HepG2 (cell line): Measurements from ENCODE around the gene ADGRV1. TPM values are rescaled to one million over a fixed set of nuclear protein-coding genes. Genes with fewer than 3 reads are reported as not detected.

Experiments used
- ATAC-seq: fragments of 200-7000 bp; cut with Tn5 transposase; 3 replicates; pipeline ENCODE4 v1.9.1; 2020; ENCODE audit warnings: mild to moderate bottlenecking, moderate library complexity
- BruUV-seq: library from RNA; stranded (reverse); fragments of 400-500 nt; replicated peaks from 2 replicates; lab custom pipeline; 2021; lab: Mats Ljungman, UMichigan
- CTCF ChIA-PET: fragments of 300-600 bp; formaldehyde crosslinking; extraction: SDS; loops from one replicate; lab custom pipeline; 2021; ENCODE audit warnings: low total read pairs, inconsistent platforms, low intra/inter-chr PET ratio; lab: Yijun Ruan, JAX
- POLR2A ChIA-PET: fragments of 350-600 bp; sonication (Branson Sonifier 250); formaldehyde crosslinking; loops from one replicate; lab custom pipeline; 2020; ENCODE audit warnings: antibody characterized with exemption, inconsistent platforms; lab: Yijun Ruan, JAX
- DNase-seq: peaks from one replicate; pipeline ENCODE4 v3.0.0-alpha.2; 2015; ENCODE audit warnings: low spot score
- FAIRE-seq: peaks from 3 replicates; lab custom pipeline; 2011; peaks lifted over from hg19 to GRCh38; lab: Jason Lieb, UNC
- H2AFZ ChIP-seq: one replicate; pipeline ENCODE4 v1.6.1; 2011; ENCODE audit warnings: low read length, inconsistent platforms
- H3K27ac ChIP-seq: fragments of 300-600 bp; 3 replicates; pipeline ENCODE4 v1.8.0; 2011; ENCODE audit warnings: mixed run types, mild to moderate bottlenecking, mixed read lengths, low read length, inconsistent platforms; ENCODE audit not compliant: insufficient read depth; ENCODE audit errors: extremely low read length
- H3K27me3 ChIP-seq, 2 experiments: fragments of 200-600 bp in 1 of 2; 2 replicates in 1 of 2; 3 replicates in 1 of 2; pipeline versions ENCODE4 v1.6.0 to v1.8.0; 2011; ENCODE audit warnings: low read length in 2 of 2, mild to moderate bottlenecking in 2 of 2, moderate library complexity in 2 of 2, inconsistent platforms in 1 of 2; ENCODE audit not compliant: insufficient read depth in 2 of 2, control insufficient read depth in 1 of 2
- H3K36me3 ChIP-seq, 2 experiments: fragments of 200-600 bp in 1 of 2; replicated peaks in 1 of 2; 2 replicates in 1 of 2; 3 replicates in 1 of 2; pipeline versions ENCODE4 v1.5.1 to v1.8.0; 2011; ENCODE audit warnings: low read length in 2 of 2, inconsistent platforms in 1 of 2; ENCODE audit not compliant: insufficient read depth in 2 of 2, control insufficient read depth in 1 of 2
- H3K4me1 ChIP-seq: 2 replicates; pipeline ENCODE4 v1.5.1; 2012; ENCODE audit warnings: low read length, inconsistent platforms; ENCODE audit not compliant: insufficient read depth
- H3K4me2 ChIP-seq: 2 replicates; pipeline ENCODE4 v1.6.0; 2011; ENCODE audit warnings: low read depth, low read length, inconsistent platforms
- H3K4me3 ChIP-seq, 3 experiments: fragments of 200-600 bp in 1 of 3; sonication (generic), shearing (Covaris generic) in 1 of 3; replicated peaks in 1 of 3; 2 replicates each; pipeline ENCODE4 v1.5.1; 2011 to 2016; ENCODE audit warnings: low read length in 3 of 3, inconsistent platforms in 2 of 3, low read depth in 2 of 3, mild to moderate bottlenecking in 2 of 3, control low read depth in 1 of 3, mixed read lengths in 1 of 3; ENCODE audit not compliant: insufficient read depth in 1 of 3
- H3K79me2 ChIP-seq: one replicate; pipeline ENCODE4 v1.6.1; 2011; ENCODE audit warnings: low read length, inconsistent platforms; ENCODE audit not compliant: insufficient read depth
- H3K9ac ChIP-seq: 2 replicates; pipeline ENCODE4 v1.6.0; 2011; ENCODE audit warnings: mild to moderate bottlenecking, low read depth, low read length, inconsistent platforms; ENCODE audit not compliant: insufficient read depth
- H3K9me3 ChIP-seq: 2 replicates; pipeline ENCODE4 v1.5.1; 2012; ENCODE audit warnings: mild to moderate bottlenecking, low read length
- H4K20me1 ChIP-seq: 2 replicates; pipeline ENCODE4 v1.6.0; 2011; ENCODE audit warnings: inconsistent platforms, mild to moderate bottlenecking, low read length, moderate library complexity; ENCODE audit not compliant: insufficient read depth
- CCDC6 ChIP-seq: sonication (generic); formaldehyde crosslinking; IDR thresholded peaks from 2 replicates; pipeline ENCODE4 v1.8.1; 2022; ENCODE audit warnings: mild to moderate bottlenecking, missing genetic modification reagents, moderate library complexity
- EEA1 ChIP-seq: sonication (generic); formaldehyde crosslinking; IDR thresholded peaks from 2 replicates; pipeline ENCODE4 v1.5.1; 2020; ENCODE audit warnings: mild to moderate bottlenecking, missing genetic modification reagents, borderline replicate concordance
- ELF1 ChIP-seq: sonication (generic); formaldehyde crosslinking; IDR thresholded peaks from 2 replicates; pipeline ENCODE4 v1.4.0; 2020; ENCODE audit warnings: missing genetic modification reagents
- IRF2 ChIP-seq: IDR thresholded peaks from 2 replicates; pipeline ENCODE4 v1.6.1; 2018; ENCODE audit warnings: missing genetic modification reagents, missing compliant biosample characterization
- KLF9 ChIP-seq: IDR thresholded peaks from 2 replicates; pipeline ENCODE4 v1.6.1; 2016; ENCODE audit warnings: low read depth
- PCBP1 ChIP-seq: fragments of 200-400 bp; formaldehyde crosslinking; IDR thresholded peaks from 2 replicates; pipeline ENCODE4 v1.6.1; 2017; ENCODE audit warnings: mild to moderate bottlenecking, low read depth, low read length, borderline replicate concordance
- SP140L ChIP-seq: sonication (generic); formaldehyde crosslinking; IDR thresholded peaks from 2 replicates; pipeline ENCODE4 v1.4.0; 2020; ENCODE audit warnings: missing genetic modification reagents, borderline replicate concordance
- SPEN ChIP-seq: sonication (generic); formaldehyde crosslinking; IDR thresholded peaks from 2 replicates; pipeline ENCODE4 v1.5.1; 2020; ENCODE audit warnings: low read depth, mild to moderate bottlenecking, missing genetic modification reagents
- UBTF ChIP-seq: sonication (generic); formaldehyde crosslinking; IDR thresholded peaks from 2 replicates; pipeline ENCODE4 v1.4.0; 2020; ENCODE audit warnings: mild to moderate bottlenecking, missing genetic modification reagents
- ZBTB39 ChIP-seq: sonication (generic); formaldehyde crosslinking; IDR thresholded peaks from 2 replicates; pipeline ENCODE4 v1.5.0; 2020; ENCODE audit warnings: missing genetic modification reagents
- ZKSCAN5 ChIP-seq: sonication (generic); formaldehyde crosslinking; IDR thresholded peaks from 2 replicates; pipeline ENCODE4 v1.5.1; 2020; ENCODE audit warnings: mild to moderate bottlenecking, missing genetic modification reagents
- ZMYM2 ChIP-seq: sonication (generic); formaldehyde crosslinking; IDR thresholded peaks from 2 replicates; pipeline ENCODE4 v1.8.0; 2022; ENCODE audit warnings: mild to moderate bottlenecking, missing genetic modification reagents
- ZNF816 ChIP-seq: sonication (generic); formaldehyde crosslinking; IDR thresholded peaks from 2 replicates; pipeline ENCODE4 v1.8.0; 2022; ENCODE audit warnings: missing genetic modification reagents, mild to moderate bottlenecking, borderline replicate concordance
- WGBS: methylation state at CpG from one replicate; pipeline ENCODE4 v1.1.6; 2017; ENCODE audit warnings: low lambda C conversion rate; 5-methylcytosine and 5-hydroxymethylcytosine counted together
- in situ Hi-C: cut with HindIII; loops from 2 replicates; pipeline ENCODE4 v1.10.0; 2017; ENCODE audit warnings: low pct_unique_long_range_greater_than_20kb; ENCODE audit not compliant: extremely low pct_ligation_motif_present
- intact Hi-C: fragments of 100-400 bp; cut with micrococcal nuclease; formaldehyde crosslinking; loops from one replicate; pipeline ENCODE4 v1.10.0; 2022; ENCODE audit not compliant: unreplicated experiment
- polyA plus RNA-seq, 8 experiments: library from polyadenylated mRNA; depleted of rRNA in 3 of 8; stranded (reverse) in 7 of 8; unstranded in 1 of 8; fragments of >200 nt; fragmentation: Illumina TruSeq in 4 of 8; extraction: Trizol in 4 of 8; gene quantifications; 2 replicates each; pipeline versions ENCODE4 v1.2.1 to v1.2.3, GENCODE V29; 2011 to 2016; ENCODE audit warnings: low read depth in 4 of 8, missing spikeins in 1 of 8, mixed read lengths in 1 of 8; ENCODE audit not compliant: insufficient read depth in 1 of 8
- total RNA-seq, 5 experiments: library from RNA; depleted of rRNA; stranded (reverse); fragments of >200 nt; fragmentation: Illumina TruSeq; extraction: Trizol; gene quantifications; 2 replicates each; pipeline ENCODE4 v1.2.3, GENCODE V29; 2016; ENCODE audit warnings: low read depth in 1 of 5
- TF ChIP-seq, protein P1 (sequence below): sonication (generic); formaldehyde crosslinking; IDR thresholded peaks from 2 replicates; pipeline ENCODE4 v1.8.1; 2023; ENCODE audit warnings: mild to moderate bottlenecking, inconsistent platforms, moderate library complexity, missing genetic modification reagents, borderline replicate concordance
- TF ChIP-seq, protein P2 (sequence below): sonication (generic); formaldehyde crosslinking; IDR thresholded peaks from 2 replicates; pipeline ENCODE4 v1.8.1; 2023; ENCODE audit warnings: missing genetic modification reagents, inconsistent platforms, borderline replicate concordance
- TF ChIP-seq, protein P3 (sequence below): sonication (generic); formaldehyde crosslinking; IDR thresholded peaks from 2 replicates; pipeline ENCODE4 v1.4.0; 2020; ENCODE audit warnings: mild to moderate bottlenecking, missing genetic modification reagents

The ADGRV1 gene
- total and polyA plus RNA-seq, 2 of the 13 experiments (the other 11 are each of a cell fraction or from before 2014, with no cell fraction given), result 1.7 to 3.9 TPM

GRCh38 chr5:91211997-91212713, 653.6 kb downstream of the ADGRV1 start:
- no peak for DNase-seq
- no peak for ATAC-seq
- no peak overlapping the region for H3K9ac ChIP-seq
- H3K4me3 ChIP-seq, result no peak overlapping the region
- TF ChIP-seq CCDC6 (CRISPR knock-in tag) (no peak), ZBTB39 (CRISPR knock-in tag) (no peak), ZNF816 (CRISPR knock-in tag) (no peak), SP140L (CRISPR knock-in tag) (no peak), SPEN (CRISPR knock-in tag) (no peak), KLF9 (no peak), IRF2 (no peak), PCBP1 (no peak), ZKSCAN5 (CRISPR knock-in tag) (no peak), ELF1 (no peak), UBTF (CRISPR knock-in tag) (no peak), EEA1 (CRISPR knock-in tag) (no peak), ZMYM2 (CRISPR knock-in tag) (no peak)
- TF ChIP-seq, protein P1, sequence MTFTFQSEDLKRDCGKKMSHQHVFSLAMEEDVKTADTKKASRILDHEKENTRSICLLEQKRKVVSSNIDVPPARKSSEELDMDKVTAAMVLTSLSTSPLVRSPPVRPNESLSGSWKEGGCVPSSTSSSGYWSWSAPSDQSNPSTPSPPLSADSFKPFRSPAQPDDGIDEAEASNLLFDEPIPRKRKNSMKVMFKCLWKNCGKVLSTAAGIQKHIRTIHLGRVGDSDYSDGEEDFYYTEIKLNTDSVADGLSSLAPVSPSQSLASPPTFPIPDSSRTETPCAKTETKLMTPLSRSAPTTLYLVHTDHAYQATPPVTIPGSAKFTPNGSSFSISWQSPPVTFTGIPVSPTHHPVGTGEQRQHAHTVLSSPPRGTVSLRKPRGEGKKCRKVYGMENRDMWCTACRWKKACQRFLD, result no peak
- TF ChIP-seq, protein P2, sequence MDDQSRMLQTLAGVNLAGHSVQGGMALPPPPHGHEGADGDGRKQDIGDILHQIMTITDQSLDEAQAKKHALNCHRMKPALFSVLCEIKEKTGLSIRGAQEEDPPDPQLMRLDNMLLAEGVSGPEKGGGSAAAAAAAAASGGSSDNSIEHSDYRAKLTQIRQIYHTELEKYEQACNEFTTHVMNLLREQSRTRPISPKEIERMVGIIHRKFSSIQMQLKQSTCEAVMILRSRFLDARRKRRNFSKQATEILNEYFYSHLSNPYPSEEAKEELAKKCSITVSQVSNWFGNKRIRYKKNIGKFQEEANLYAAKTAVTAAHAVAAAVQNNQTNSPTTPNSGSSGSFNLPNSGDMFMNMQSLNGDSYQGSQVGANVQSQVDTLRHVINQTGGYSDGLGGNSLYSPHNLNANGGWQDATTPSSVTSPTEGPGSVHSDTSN (CRISPR knock-in tag), result no peak
- TF ChIP-seq, protein P3, sequence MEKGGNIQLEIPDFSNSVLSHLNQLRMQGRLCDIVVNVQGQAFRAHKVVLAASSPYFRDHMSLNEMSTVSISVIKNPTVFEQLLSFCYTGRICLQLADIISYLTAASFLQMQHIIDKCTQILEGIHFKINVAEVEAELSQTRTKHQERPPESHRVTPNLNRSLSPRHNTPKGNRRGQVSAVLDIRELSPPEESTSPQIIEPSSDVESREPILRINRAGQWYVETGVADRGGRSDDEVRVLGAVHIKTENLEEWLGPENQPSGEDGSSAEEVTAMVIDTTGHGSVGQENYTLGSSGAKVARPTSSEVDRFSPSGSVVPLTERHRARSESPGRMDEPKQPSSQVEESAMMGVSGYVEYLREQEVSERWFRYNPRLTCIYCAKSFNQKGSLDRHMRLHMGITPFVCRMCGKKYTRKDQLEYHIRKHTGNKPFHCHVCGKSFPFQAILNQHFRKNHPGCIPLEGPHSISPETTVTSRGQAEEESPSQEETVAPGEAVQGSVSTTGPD (CRISPR knock-in tag), result no peak
- H3K9me3 ChIP-seq, result no peaks in the 10 kb centered on the region
- H3K27ac ChIP-seq, result no peak overlapping the region
- no peak for FAIRE-seq
- H4K20me1 ChIP-seq, result no peaks in the 10 kb centered on the region
- no peak overlapping the region for H2AFZ ChIP-seq
- no peaks in the 10 kb centered on the region for H3K27me3 ChIP-seq
- ChIA-PET POLR2A (no interaction called here), CTCF (no interaction called here)
- BruUV-seq, result no TSS peak
- intact Hi-C loops, result no loop called here
- H3K4me1 ChIP-seq, result no peaks in the 10 kb centered on the region
- H3K4me2 ChIP-seq, result no peak overlapping the region
- H3K36me3 ChIP-seq, result no peaks in the 10 kb centered on the region
- 16% methylated on average over 6 of the region's 6 CpGs for WGBS
- no peaks in the 10 kb centered on the region for H3K79me2 ChIP-seq
- in situ Hi-C loops, result loop anchor here (25.0 kb wide), 1 partner anchor 350 kb away; no protein-coding TSS in a partner anchor
